Measurements from ENCODE around the gene CARD11. TPM values are rescaled to one million over a fixed set of nuclear protein-coding genes. Genes with fewer than 3 reads are reported as not detected.

CARD11 gene
- total and polyA plus RNA-seq, 2 experiments from 2014 or later = 17.7 to 29.0 TPM

GRCh38 chr7:3033581-3033980 is 10.1 kb downstream of the CARD11 start:
- no peak overlapping the region for H3K4me3 Mint-ChIP-seq
- H3K27ac Mint-ChIP-seq = peak overlapping the region; percentile 4; the same call in 1 of the 2 replicates
- H3K9me3 Mint-ChIP-seq = no peaks in the 10 kb centered on the region
- Histone ChIP-seq H2AFZ (no peak overlapping the region), H3K4me3 (no peak overlapping the region), H3K79me2 (replicated peaks; ENCODE audit: insufficient read depth) (peaks cover 35% of the 10 kb centered on the region), H3K36me3 (ENCODE audit: insufficient read depth) (no peaks in the 10 kb centered on the region), H3F3A (replicated peaks; ENCODE audit: low read depth) (no peaks in the 10 kb centered on the region), H4K20me1 (replicated peaks; ENCODE audit: insufficient read depth) (no peaks in the 10 kb centered on the region; the same call in 1 of the 2 replicates), H3K9me2 (ENCODE audit: insufficient read depth) (no peaks in the 10 kb centered on the region), H3K4me2 (no peak overlapping the region), H3K27ac (ENCODE audit: low read depth) (no peak overlapping the region), H3K4me1 (ENCODE audit: insufficient read depth) (peaks cover 6% of the 10 kb centered on the region), H3K27me3 (ENCODE audit: insufficient read depth) (no peaks in the 10 kb centered on the region)
- TF ChIP-seq ZNF462 (CRISPR knock-in tag; IDR thresholded peaks at IDR 0.05) = no peak
- no peak for TF ChIP-seq ETS1 (IDR thresholded peaks at IDR 0.05)
- TF ChIP-seq POLR2AphosphoS5 (IDR thresholded peaks at IDR 0.05; ENCODE audit: low read depth) = no peak
- TF ChIP-seq EZH2phosphoT487 (IDR thresholded peaks at IDR 0.05; ENCODE audit: unreplicated experiment) = no peak
- no peak for TF ChIP-seq REST (IDR thresholded peaks at IDR 0.05; ENCODE audit: unreplicated experiment)
- no peak for TF ChIP-seq ZNF114 (CRISPR knock-in tag; IDR thresholded peaks at IDR 0.05)
- TF ChIP-seq STAT1 (IDR thresholded peaks at IDR 0.05; ENCODE audit: unreplicated experiment) = no peak
- TF ChIP-seq EZH2 (IDR thresholded peaks at IDR 0.05; ENCODE audit: low read depth, unreplicated experiment) = no peak
- TF ChIP-seq CTCF (conservative IDR thresholded peaks at IDR 0.05; ENCODE audit: low read depth in 2 of 2) = no peak
- H3K27me3 Mint-ChIP-seq (ENCODE audit: insufficient read depth, low read depth, poor library complexity) = peaks cover 3% of the 10 kb centered on the region
- no peak for ATAC-seq
- H3K4me1 Mint-ChIP-seq = peaks cover 15% of the 10 kb centered on the region
- H3K36me3 Mint-ChIP-seq (ENCODE audit: low read depth) = peaks cover 9% of the 10 kb centered on the region
- no peak for DNase-seq (ENCODE audit: low spot score)
